HG02870 (cell line): ENCODE results near the gene PAM16.
"Not testable (repeated sequence)": the region's sequence is repeated elsewhere in the genome, so short reads cannot be mapped to it uniquely, and the experiment has no call there.

Experiments
- ATAC-seq: cut with Tn5 transposase; IDR thresholded peaks from one replicate; pipeline ENCODE4 v1.9.1; 2021; ENCODE audit warnings: mild to moderate bottlenecking, moderate library complexity; ENCODE audit not compliant: unreplicated experiment

PAM16 gene

DNA sequence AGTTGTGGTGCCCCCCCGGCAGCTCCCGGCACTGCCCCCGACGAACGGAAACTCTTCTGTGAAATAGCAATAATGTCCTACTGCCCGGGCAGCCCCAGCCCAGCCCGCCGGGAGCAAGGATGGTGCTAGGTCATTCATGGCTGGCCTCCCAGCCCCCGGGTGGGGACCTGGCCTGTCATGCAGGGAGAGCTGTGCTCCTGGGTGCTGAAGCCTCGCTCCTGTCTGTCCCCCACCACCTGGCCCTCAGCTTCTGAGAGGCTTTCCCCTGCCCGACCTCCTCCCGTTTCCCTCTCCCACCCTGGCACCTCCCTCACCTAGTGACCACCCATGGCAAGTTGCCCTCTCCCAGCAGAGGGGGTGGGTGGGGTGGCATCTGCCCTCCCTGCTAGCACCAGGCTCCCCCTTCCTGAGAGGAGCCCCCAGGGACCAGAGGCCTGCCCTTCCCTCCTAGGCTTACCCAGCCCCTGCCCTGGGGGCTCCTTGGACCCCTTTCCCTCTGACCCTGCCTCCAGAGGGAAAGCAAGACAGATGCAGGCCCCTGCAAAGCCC lies 13.5 kb downstream of the PAM16 start:
- ATAC-seq: no peak

DNA sequence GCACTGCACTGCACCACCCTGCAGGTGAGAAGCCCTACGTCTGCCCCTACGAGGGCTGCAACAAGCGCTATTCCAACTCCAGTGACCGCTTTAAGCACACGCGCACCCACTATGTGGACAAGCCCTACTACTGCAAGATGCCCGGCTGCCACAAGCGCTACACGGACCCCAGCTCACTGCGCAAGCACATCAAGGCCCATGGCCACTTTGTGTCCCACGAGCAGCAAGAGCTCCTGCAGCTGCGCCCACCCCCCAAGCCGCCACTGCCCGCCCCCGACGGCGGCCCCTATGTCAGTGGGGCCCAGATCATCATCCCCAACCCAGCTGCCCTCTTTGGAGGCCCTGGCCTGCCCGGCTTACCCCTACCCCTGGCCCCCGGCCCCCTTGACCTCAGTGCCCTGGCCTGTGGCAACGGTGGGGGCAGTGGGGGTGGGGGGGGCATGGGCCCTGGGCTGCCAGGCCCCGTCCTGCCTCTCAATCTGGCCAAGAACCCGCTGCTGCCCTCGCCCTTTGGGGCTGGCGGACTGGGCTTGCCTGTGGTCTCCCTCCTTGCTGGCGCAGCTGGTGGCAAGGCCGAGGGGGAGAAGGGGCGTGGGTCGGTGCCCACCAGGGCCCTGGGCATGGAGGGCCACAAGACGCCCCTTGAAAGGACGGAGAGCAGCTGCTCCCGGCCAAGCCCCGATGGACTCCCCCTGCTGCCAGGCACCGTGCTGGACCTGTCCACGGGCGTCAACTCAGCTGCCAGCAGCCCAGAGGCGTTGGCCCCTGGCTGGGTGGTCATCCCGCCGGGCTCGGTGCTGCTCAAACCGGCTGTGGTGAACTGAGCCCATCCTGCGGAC lies 14.2 kb downstream of the PAM16 start:
- no peak for ATAC-seq

DNA sequence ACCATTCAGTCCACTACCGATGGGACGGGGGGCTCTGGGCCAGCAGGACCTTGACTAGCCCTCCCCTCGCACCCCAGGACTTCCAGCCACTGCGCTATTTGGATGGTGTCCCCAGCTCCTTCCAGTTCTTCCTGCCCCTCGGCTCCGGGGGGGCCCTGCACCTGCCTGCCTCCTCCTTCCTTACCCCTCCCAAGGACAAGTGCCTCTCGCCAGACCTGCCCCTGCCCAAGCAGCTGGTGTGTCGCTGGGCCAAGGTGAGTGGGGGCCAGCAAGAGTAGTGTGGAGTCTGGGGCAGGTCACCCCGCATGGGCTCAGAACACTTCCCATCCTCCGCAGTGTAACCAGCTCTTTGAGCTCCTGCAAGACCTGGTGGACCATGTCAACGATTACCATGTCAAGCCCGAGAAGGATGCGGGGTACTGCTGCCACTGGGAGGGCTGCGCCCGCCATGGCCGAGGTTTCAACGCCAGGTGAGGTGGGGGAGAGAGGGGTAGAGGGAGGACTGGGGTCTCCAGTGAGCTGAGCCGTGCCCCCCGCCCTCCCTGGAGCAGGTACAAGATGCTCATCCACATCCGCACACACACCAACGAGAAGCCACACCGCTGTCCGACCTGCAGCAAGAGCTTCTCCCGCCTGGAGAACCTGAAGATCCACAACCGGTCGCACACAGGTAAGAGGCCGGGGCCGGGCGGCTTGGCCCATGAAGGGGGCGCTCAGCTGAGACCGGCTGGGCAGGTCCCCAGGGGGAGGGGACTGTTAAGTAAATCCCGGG lies 16.2 kb downstream of the PAM16 start:
- no peak for ATAC-seq

DNA sequence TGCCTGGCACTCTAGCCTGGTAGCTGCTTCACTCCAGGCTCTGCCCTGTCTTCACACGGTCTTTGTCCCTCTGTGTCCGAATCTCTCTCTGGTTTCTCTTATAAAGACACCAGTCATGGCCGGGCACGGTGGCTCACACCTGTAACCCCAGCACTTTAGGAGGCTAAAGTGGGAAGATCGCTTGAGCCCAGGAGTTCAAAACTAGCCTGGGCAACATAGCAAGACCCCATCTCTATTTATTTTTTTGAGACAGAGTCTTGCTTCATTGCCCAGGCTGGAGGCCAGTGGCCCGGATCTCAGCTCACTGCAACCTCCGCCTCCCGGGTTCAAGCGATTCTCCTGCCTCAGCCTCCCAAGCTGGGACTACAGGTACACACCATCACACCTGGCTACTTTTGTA lies 17.4 kb downstream of the PAM16 start:
- ATAC-seq: not testable (repeated sequence)

DNA sequence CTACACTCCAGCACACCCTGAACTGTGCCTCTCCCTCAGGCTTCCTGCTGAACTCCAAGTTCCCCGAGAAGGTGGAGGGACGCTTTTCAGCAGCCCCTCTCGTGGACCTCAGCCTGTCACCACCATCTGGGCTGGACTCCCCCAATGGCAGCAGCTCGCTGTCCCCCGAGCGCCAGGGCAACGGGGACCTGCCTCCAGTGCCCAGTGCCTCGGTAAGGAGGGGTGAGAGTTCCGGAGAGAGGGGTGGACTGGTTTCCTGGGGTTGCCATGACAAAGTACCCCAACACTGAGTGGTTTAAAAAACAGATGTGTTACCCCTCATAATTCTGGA lies 17.8 kb downstream of the PAM16 start:
- ATAC-seq: no peak

DNA sequence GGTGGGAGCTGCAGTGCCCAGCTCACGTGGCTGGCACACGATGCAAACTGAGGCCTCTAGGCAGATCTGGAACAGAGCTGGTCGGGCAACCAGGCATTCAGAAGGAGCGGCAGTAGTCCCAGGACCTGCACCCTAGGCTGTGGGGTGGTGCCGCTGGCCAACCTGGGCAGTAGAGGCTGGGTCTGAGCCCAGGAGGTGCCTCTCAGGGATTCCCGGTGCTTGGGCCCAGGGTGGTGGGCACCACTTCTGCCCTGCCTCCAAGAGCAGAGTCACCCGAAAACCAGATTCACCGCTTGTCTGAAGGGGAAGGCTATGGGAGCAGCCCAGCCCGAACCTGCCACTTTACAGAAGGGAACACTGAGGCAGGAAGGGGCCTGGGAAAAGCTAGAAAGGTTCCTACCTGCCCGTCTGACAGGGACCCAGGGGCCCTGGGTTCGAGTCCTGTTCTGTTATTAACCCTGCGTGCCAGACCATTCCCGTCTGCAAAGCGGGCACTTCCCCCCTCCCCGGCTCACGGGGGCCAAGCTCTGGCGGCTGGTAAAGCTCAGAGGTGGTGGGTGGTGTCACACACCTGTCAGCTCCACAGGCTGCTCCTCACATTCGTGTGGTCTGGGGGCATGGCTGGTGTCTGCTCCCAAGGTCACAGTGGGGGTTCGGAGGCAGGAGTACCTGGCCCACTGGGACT lies 18.4 kb downstream of the PAM16 start:
- no peak for ATAC-seq

DNA sequence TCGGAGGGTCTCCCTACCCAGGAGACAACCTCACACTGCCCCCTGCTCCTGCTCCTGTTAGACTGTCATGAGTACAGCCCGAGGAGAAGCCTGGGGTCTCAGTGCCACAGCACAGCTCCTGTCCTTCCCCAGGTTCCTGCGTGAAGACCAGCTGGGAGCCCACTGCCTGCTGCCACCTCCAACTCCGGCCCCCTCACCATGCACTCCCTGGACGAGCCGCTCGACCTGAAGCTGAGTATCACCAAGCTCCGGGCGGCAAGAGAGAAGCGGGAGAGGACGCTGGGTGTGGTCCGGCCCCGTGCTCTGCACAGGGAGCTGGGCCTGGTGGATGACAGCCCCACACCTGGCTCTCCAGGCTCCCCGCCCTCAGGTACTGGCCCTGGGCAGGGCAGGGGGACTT lies 19.0 kb downstream of the PAM16 start:
- ATAC-seq: no peak

DNA sequence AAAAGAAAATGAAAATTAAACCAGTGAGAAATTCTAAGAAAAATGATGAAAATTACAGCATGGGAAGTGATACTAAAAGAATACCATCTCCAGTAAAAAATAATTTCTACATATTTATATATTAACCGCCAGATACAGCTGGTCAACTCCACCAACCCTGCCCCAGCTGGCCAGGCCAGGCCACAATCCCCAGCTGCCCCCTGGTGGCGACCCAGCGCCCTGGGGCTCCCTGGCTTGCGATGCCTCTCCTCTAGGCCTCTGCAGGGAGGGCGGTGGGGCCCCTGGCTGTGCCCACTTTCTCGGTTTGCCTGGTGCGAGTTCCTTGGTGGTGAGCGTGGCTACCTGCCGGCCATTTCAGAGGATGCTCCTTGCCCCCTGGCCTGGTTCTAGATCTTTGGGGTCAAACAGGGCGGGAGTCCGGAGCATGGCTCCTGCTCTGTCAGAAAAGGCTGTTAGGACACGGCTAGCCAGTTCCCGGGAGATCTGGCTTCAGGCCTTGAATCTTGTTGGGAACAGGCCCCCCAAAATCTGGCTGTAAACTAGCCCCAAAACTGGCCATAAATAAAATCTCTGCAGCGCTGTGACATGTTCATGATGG lies 20.7 kb downstream of the PAM16 start:
- no peak for ATAC-seq

DNA sequence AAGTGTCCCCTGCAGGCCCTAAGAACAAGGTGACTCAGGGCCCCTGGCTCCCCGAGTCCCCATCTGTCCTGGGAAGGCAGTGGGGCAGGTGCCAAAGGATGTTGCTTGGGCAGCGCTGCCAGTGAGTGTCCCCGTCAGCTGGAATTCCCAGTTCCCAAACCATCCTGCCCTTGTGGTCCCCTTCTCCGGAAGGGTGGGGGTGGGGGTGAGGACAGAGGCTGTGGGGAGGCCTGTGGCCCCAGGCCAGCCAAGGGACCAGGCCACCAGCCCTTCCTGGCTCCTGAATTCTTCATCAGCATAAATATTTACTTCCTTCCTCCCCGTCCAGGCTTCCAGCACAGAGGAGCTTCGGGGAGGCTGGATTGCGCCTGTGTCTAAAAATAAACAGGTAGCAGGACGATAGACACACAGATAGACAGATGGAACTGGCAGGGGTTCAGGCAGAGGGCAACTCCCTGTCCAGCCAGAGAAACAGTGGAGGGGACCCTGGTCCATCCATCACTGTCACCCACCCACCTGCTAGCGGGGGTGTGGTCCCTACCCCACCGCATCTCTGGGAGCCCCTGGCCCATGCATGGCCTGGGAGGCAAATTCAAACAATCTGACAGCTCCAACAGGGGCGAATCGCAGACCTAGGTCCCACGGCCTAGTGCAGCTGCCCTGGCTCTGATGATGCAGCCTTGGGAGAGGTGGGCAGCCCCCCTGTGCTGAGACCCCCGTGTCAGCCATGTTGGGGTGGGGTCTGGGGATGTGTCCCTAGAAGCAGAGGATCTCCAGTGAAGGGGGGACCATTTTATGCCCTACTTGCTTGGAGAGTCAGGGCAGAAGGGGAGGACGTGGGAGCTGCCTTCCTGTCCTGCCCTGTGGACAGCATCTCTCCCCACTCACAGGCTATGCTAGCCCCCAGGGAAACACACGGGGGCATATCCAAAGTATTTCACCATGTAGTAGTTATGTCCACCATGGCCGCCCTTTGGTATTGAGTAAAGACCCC lies 22.0 kb downstream of the PAM16 start:
- ATAC-seq: no peak

DNA sequence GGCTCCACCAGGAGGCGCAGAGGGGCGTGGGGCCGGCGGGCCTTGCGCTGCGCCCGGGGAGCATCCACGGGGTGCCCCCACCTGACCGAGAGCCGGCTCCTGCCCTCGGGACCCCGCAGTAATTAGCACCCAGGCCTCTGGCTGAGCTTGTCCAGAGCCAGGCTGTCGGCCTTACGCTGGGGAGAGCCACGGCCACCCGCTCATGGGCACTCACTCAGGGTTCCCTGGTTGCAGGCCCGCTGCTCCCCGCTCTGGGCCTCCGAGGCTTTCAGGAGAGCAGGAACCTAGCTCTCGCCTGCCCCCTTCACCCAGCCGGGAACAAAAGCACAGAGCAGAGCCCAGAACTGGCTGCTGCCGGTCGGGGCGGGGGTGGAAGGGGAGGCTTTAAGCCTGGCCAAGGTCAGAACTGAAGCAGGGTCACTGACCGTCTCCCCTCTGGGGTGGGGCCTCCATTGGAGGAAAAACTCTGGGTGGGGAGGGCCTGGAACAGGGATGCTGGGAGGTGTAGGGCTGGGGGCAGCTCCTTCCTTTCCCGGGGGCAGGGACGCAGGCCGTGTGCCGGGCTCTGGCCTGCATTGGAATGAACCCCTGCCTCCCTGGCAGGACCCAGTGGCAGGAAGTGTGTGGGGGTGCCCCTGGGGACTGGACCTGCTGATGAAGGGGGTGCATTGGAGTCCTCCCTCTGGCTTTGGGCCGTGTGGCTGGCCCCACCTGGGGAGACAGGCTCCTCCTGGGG lies 22.9 kb downstream of the PAM16 start:
- ATAC-seq: no peak

DNA sequence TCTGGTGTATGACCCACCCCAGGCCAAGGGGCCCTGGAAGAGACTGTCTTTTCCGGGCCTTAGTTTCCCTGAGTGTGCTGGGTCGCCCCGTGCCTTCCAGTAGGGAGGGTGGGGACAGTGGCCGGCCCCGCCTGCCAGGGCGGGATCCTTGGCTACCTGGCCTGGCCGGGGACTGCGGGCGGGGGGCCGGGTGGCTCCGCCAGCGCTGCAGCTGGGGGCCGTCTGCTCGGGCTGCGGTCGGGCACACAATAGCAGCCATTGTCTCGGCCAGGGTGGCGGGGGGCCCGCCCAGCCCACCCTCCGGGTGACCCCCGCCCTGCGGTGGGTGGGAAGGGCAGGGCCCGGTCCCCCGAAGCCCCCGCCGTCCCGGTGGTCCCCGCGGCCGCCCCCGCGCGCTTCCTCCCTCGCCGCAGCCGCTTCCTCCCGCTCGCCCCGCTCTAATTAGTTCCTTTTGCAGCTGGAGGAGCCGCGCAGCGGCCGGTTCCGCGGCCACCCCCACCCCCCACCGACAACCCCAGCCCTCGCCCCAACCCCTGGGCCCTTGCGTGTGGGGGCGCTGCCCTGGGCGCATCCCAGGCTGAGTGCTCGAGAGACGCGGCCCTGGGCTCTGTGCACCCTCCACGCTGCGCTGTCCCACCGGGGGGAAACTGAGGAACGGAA lies 23.6 kb downstream of the PAM16 start:
- no peak for ATAC-seq

DNA sequence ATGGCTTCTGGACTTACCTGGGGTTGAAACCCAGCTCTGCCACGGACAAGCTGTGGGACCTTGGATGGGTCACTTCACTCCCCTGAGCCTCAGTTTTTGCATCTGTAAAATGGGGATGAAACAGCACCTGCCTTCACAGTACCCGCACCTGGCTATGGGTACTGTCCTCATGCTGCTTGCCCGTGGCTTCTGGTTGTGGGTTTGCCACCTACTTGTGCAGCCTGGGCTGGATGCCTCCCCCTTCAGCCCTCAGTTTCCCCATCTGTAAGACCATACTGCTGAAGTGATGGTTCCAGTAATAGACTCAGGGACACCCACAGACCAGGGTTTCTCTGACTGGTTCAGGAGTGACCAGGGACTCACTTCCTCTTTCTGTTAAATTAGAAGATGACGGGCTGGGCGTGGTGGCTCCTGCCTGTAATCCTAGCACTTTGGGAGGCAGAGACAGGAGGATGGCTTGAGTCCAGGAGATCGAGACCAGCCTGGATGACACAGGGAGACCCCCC lies 25.8 kb downstream of the PAM16 start:
- no peak for ATAC-seq

DNA sequence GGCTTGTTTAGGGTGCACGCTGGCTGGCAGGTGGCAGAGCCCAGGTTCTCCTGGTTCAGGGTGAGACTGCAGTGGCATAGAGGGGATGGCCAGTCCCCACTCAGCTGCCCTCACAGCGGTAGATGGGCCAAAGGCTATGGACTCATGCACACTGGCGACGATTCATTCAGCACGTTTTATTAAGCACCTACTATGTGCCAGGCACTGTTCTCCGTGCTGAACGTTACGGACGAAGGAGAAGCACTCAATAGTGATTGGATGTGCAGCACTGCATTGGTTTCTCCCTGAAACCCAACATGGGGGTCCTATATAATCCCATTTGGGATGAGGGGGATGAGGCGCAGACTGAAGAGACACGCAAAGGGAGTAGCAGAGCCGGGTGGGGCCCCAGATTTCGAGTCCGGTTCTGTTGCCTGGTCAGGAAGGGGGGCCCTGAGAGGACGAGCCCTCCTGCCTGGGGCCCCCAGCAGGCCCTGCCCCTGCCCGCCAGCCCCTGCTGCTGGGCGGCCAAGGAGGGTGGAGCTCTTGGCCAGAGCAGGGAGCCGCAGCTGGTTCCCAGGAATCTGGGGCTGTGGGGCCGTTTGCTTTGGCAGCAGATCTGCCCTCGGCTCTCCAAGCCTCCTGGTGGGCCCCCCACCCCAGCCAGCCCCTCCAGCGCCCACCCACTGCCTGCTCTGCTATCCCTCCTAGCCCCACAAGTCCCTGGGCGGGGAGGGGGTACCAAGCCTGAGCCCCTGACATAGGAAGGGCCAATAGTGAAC lies 26.4 kb downstream of the PAM16 start:
- no peak for ATAC-seq

DNA sequence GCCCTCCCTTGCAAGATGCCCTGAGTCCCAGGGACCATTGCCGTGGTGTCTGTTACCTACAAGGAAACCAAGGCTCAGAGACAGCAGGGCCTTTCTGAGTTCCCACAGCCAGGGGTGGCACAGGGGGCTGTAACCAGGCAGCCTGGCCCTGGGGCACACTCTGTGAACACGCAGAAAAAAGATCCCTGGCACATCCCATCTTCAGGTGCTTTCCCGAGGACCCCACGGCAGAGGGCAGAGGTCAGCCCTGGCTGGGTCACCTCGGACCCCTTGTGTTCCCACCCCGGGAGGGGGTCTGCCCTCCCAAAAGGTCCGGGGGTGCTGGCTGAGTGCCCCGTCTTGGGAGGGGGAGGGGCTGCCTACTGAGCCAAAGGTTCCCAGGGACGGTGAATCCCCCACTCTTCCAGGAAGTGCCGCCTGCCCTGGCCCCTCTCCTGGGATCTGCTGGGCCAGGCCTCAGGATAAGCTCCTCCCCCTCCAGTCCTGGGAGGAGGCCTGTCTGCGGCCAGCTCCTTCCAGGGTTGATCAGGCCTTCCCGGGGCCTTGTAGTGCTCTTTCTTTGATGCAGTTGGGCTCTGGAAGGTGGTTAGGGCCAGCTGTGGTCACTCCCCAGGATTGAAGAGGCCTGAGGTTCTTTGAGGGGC lies 27.2 kb downstream of the PAM16 start:
- no peak for ATAC-seq

DNA sequence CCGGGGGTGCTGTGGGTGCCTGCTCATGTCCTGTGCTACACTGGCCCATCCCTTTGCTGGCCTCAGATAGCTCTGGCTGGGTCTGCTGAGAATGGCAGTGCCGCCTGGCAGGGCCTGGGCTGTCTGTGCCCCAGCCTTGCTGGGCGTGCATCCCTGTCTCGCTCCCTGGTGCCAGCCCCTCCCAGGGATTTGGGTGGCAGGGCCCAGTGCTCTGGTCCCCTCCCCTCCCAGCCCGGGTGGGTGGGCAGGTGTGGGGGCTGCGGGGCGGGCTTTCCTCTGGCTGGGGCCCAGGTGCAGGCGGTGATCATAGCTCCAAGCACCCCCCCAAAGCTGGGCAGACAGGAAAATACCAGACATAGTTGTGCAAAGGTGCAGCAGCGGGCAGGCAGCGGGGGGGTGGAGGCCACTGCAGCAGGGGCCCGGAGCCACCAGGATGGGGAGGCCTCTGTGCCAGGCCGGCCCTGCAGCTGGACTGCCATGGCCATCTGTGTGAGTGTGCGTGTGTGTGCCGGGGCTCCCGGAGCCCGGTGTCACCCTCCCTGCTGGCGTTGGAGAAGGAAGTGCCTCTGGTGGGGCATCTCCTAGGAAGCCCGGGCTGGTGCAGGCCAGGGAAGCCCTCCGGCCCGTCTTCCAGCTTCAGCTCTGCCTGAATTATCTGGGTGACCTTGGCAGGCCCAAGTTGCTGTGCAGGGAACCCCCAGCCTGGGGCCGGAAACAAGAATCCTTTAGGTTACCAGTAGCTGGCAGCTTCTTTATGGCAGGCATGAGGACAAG lies 27.9 kb downstream of the PAM16 start:
- ATAC-seq: no peak
